22Rv1 (cell line): ENCODE results near the gene ANKRD34C.

Experiments
- CTCF ChIP-seq: fragments of 450-650 bp; IDR thresholded peaks from 2 replicates; pipeline ENCODE4 v1.5.1; 2017; ENCODE audit warnings: mild to moderate bottlenecking
- ZFX ChIP-seq: fragments of 450-650 bp; IDR thresholded peaks from 2 replicates; pipeline ENCODE4 v1.6.1; 2017; ENCODE audit warnings: antibody characterized with exemption, borderline replicate concordance

- TF ChIP-seq CTCF (no peak), ZFX (no peak)
Measured at GRCh38 chr15:79314186-79314585, 31.7 kb downstream of the ANKRD34C start.
